Naive thymus-derived CD8-positive, alpha-beta T cell (primary cell): Measurements from ENCODE around the gene HIRA. TPM values are rescaled to one million over a fixed set of nuclear protein-coding genes. Genes with fewer than 3 reads are reported as not detected.

Source experiments
- ATAC-seq, 2 donors: fragments of 150-1000 bp; cut with Tn5 transposase in 1 of 2; sonication (Bioruptor Pico), chemical (Tn5 transposase) in 1 of 2; 1 replicate in 1 of 2; 2 replicates in 1 of 2; pipeline ENCODE4 v1.10.0; 2021; ENCODE audit warnings: mild to moderate bottlenecking in 2 of 2, moderate library complexity in 2 of 2
- POLR2A ChIA-PET: fragments of 350-600 bp; sonication (Branson Sonifier 250); formaldehyde crosslinking; loops from one replicate; lab custom pipeline; 2021; ENCODE audit warnings: antibody characterized with exemption; lab: Charles Lee
- DNase-seq, 10 donors: peaks; one replicate each; pipeline versions ENCODE4 v3.0.0 to v3.0.0-alpha.2; 2020 to 2022
- H3K27ac Mint-ChIP-seq, 10 donors: one replicate each; pipeline ENCODE4 v1.8.0; 2020 to 2022; ENCODE audit warnings: mild to moderate bottlenecking in 10 of 10, mixed read lengths in 10 of 10, moderate library complexity in 4 of 10, inconsistent platforms in 1 of 10
- H3K27me3 Mint-ChIP-seq, 5 donors: one replicate each; pipeline ENCODE4 v1.8.0; 2021 to 2022; ENCODE audit warnings: mixed read lengths in 5 of 5
- H3K36me3 Mint-ChIP-seq, 3 donors: one replicate each; pipeline ENCODE4 v1.8.0; 2020 to 2022; ENCODE audit warnings: mixed read lengths in 3 of 3, mild to moderate bottlenecking in 2 of 3, inconsistent platforms in 1 of 3
- H3K4me1 Mint-ChIP-seq, 4 donors: one replicate each; pipeline ENCODE4 v1.8.0; 2021 to 2022; ENCODE audit warnings: mixed read lengths in 4 of 4
- H3K4me3 Mint-ChIP-seq, 10 donors: one replicate each; pipeline ENCODE4 v1.8.0; 2020 to 2022; ENCODE audit warnings: mild to moderate bottlenecking in 10 of 10, mixed read lengths in 10 of 10, moderate library complexity in 6 of 10, inconsistent platforms in 1 of 10
- H3K9me3 Mint-ChIP-seq, 9 donors: one replicate each; pipeline ENCODE4 v1.8.0; 2020 to 2022; ENCODE audit warnings: mixed read lengths in 9 of 9, mild to moderate bottlenecking in 3 of 9, inconsistent platforms in 1 of 9, moderate library complexity in 1 of 9
- polyA plus RNA-seq, 3 donors: library from polyadenylated mRNA; unstranded; fragments of 300-500 nt; fragmentation: Illumina TruSeq; gene quantifications; one replicate each; pipeline ENCODE4 v1.2.3, GENCODE V29; 2021
- total RNA-seq, 8 experiments: library from RNA in 2 of 8; stranded (reverse) in 2 of 8; gene quantifications; one replicate each; pipeline ENCODE4 v1.2.3 and lab custom pipeline; 2021 to 2026

Gene HIRA
- total and polyA plus RNA-seq, 5 experiments from 2014 or later, result 1.5 to 25.0 (median 6.2) TPM

- no peak for ATAC-seq
- H3K27ac Mint-ChIP-seq, result peak overlapping the region in 3 of 10 donors; percentile 8 to 68 (median 37)
These were observed 46.2 kb downstream of the HIRA start for GRCh38 chr22:19385221-19385906.

GRCh38 chr22:19383292-19383691 lies 48.2 kb downstream of the HIRA start:
- H3K4me3 Mint-ChIP-seq, result no peak overlapping the region

More at GRCh38 chr22:19385221-19385906, 46.2 kb downstream of the HIRA start:
- Mint-ChIP-seq H3K4me3 (no peak overlapping the region), H3K4me1 (no peaks in the 10 kb centered on the region), H3K27me3 (no peaks in the 10 kb centered on the region), H3K36me3 (peaks cover 10 to 84% (median 12%) of the 10 kb centered on the region in 3 donors), H3K9me3 (no peaks in the 10 kb centered on the region)
- POLR2A ChIA-PET, result no interaction called here
- no peak for DNase-seq

DNA sequence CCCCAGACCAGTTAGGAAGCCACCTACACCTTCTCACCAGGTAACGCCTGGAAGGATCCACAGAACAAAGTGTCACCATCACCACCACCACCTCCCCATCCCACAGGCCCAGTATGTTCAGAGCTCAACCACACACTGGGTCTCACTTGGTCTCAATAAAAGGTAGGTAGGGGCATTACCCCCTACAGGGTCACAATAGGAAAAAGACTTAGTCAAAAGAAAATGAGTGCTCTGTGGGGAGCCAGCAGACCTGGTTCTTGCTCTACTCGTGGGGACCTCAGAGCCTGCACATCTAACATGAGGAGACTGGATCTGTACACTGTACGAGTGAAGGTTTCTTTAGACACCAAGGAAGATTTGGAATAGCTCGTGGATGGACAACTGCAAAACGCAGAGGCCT lies 49.3 kb downstream of the HIRA start:
- no peak overlapping the region for H3K4me3 Mint-ChIP-seq
- DNase-seq (no peak), ATAC-seq (no peak)
- H3K36me3 Mint-ChIP-seq, result peaks cover 10 to 76% (median 12%) of the 10 kb centered on the region in 3 donors
- no peaks in the 10 kb centered on the region for H3K27me3 Mint-ChIP-seq
- H3K27ac Mint-ChIP-seq, result peak overlapping the region in 2 of 10 donors; percentile 11 to 22
- H3K9me3 Mint-ChIP-seq, result no peaks in the 10 kb centered on the region
- POLR2A ChIA-PET, result no interaction called here
- H3K4me1 Mint-ChIP-seq, result no peaks in the 10 kb centered on the region

More at GRCh38 chr22:19383292-19383691, 48.2 kb downstream of the HIRA start:
- no peaks in the 10 kb centered on the region for H3K4me1 Mint-ChIP-seq
- peaks cover 10 to 75% (median 12%) of the 10 kb centered on the region in 3 donors for H3K36me3 Mint-ChIP-seq
- POLR2A ChIA-PET, result interaction anchor here (0.7 kb wide), 1 partner anchor 250 kb away, joined by 3 read pairs; no protein-coding TSS in a partner anchor
- no peaks in the 10 kb centered on the region for H3K27me3 Mint-ChIP-seq
- H3K9me3 Mint-ChIP-seq, result no peaks in the 10 kb centered on the region
- no peak for ATAC-seq
- peak overlapping the region in 1 of 10 donors; percentile 43 for H3K27ac Mint-ChIP-seq
- DNase-seq, result no peak

DNA sequence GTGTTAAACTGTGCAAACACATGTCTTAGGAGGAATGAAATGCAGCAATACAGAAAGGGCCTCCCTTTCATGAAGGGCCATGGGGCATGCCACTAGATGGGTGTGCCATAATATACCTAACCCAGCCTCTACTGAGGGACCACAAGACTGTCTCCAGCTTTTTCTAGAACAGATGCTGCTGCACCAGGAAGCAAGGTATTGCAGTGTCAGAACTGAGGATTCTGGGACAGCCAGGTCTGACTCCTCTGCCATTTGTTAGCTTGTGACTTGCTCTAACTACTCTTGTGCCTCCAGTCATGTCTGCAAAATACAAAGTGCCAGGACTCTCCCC lies 53.2 kb downstream of the HIRA start:
- no peaks in the 10 kb centered on the region for H3K27me3 Mint-ChIP-seq
- H3K36me3 Mint-ChIP-seq, result peaks cover 10 to 70% (median 17%) of the 10 kb centered on the region in 3 donors
- POLR2A ChIA-PET, result no interaction called here
- H3K4me1 Mint-ChIP-seq, result no peaks in the 10 kb centered on the region
- no peak for DNase-seq
- no peak for ATAC-seq
- no peak overlapping the region for H3K4me3 Mint-ChIP-seq
- no peak overlapping the region for H3K27ac Mint-ChIP-seq
- H3K9me3 Mint-ChIP-seq, result no peaks in the 10 kb centered on the region

DNA sequence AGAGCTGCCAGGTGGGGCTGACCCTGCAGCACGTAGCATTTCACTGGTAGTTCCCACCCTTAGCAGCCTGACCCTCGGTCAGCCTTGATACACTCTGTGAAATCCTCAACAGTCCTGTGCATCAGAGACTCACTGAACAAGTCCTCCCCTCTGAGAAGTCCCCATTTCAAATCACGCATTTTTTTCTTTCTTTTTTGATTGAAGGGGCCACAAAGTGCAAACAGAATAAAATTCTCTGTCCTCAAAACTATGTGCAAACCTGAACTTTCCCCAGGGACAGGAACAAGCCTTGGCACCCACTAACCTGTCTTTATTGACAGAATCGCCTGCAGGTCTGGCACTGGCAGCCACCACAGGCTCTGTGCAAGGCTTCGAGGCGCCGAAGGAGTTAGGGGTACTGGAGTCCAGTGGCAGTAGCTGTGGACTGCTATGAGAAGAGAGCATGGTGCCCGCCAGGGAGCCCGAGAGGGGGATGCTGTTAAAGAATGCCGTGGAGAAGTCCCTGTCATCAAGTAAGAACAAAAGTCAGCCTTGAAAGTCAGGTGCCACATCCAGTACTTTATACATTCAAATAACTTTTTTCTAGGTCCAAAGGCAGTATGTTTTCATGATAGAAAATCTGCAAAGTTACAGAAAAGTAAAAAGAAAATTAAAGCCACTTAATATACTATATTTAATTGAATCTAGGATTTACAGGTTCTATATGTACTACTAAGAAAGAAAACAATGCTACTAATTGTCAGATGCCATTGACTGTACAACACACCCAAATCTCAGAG lies 53.8 kb downstream of the HIRA start:
- ATAC-seq (no peak), DNase-seq (no peak)
- H3K36me3 Mint-ChIP-seq, result peaks cover 14 to 72% (median 16%) of the 10 kb centered on the region in 3 donors
- no peaks in the 10 kb centered on the region for H3K4me1 Mint-ChIP-seq
- no peak overlapping the region for H3K4me3 Mint-ChIP-seq
- POLR2A ChIA-PET, result no interaction called here
- no peak overlapping the region for H3K27ac Mint-ChIP-seq
- H3K9me3 Mint-ChIP-seq, result no peaks in the 10 kb centered on the region
- H3K27me3 Mint-ChIP-seq, result no peaks in the 10 kb centered on the region

GRCh38 chr22:19376971-19377370 lies 54.6 kb downstream of the HIRA start:
- H3K27ac Mint-ChIP-seq, result no peak overlapping the region
- H3K4me1 Mint-ChIP-seq, result no peaks in the 10 kb centered on the region
- no peak overlapping the region for H3K4me3 Mint-ChIP-seq
- no peaks in the 10 kb centered on the region for H3K9me3 Mint-ChIP-seq
- POLR2A ChIA-PET, result no interaction called here
- ATAC-seq (no peak), DNase-seq (no peak)
- H3K27me3 Mint-ChIP-seq, result no peaks in the 10 kb centered on the region
- H3K36me3 Mint-ChIP-seq, result peaks cover 8 to 70% (median 14%) of the 10 kb centered on the region in 3 donors

- H3K4me1 Mint-ChIP-seq, result no peaks in the 10 kb centered on the region
- no peaks in the 10 kb centered on the region for H3K27me3 Mint-ChIP-seq
- POLR2A ChIA-PET, result no interaction called here
- H3K27ac Mint-ChIP-seq, result peak overlapping the region in 3 of 10 donors; percentile 8 to 79 (median 68)
- H3K9me3 Mint-ChIP-seq, result no peaks in the 10 kb centered on the region
- no peak overlapping the region for H3K4me3 Mint-ChIP-seq
- peaks cover 7 to 72% (median 18%) of the 10 kb centered on the region in 3 donors for H3K36me3 Mint-ChIP-seq
- ATAC-seq (no peak), DNase-seq (no peak)
These were observed 55.3 kb downstream of the HIRA start for GRCh38 chr22:19376247-19376646.

GRCh38 chr22:19375435-19375834 lies 56.1 kb downstream of the HIRA start:
- Mint-ChIP-seq H3K9me3 (no peaks in the 10 kb centered on the region), H3K27ac (peak overlapping the region in 1 of 10 donors; percentile 28), H3K4me3 (no peak overlapping the region), H3K4me1 (no peaks in the 10 kb centered on the region), H3K36me3 (peaks cover 7 to 75% (median 16%) of the 10 kb centered on the region in 3 donors), H3K27me3 (no peaks in the 10 kb centered on the region)
- POLR2A ChIA-PET, result no interaction called here
- ATAC-seq (no peak), DNase-seq (no peak)

GRCh38 chr22:19374410-19374809 lies 57.1 kb downstream of the HIRA start:
- no peaks in the 10 kb centered on the region for H3K27me3 Mint-ChIP-seq
- H3K27ac Mint-ChIP-seq, result no peak overlapping the region
- H3K9me3 Mint-ChIP-seq, result no peaks in the 10 kb centered on the region
- no peaks in the 10 kb centered on the region for H3K4me1 Mint-ChIP-seq
- DNase-seq (no peak), ATAC-seq (no peak)
- H3K36me3 Mint-ChIP-seq, result peaks cover 7 to 78% (median 17%) of the 10 kb centered on the region in 3 donors
- no peak overlapping the region for H3K4me3 Mint-ChIP-seq
- POLR2A ChIA-PET, result no interaction called here

DNA sequence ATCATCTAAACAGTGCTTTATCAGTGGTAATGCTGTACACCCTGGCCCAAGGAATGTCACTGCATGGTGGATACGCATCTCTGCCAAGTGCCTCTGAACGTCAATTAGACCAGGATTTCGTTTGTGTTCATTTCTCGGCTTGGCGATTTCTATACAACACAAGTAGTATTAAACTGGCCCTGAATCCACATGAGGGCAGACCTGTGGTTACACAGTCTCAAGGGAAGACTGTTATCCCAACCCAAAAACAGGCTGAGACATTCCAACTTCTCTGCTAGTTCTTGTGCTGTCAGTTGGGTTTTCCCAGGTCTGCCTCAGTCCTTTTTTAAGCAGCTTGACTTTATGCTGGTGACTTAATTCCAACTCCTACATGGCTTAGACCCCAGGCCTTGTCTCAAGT lies 58.1 kb downstream of the HIRA start:
- no peak for DNase-seq
- ATAC-seq, result no peak
- Mint-ChIP-seq H3K36me3 (peaks cover 7 to 79% (median 17%) of the 10 kb centered on the region in 3 donors), H3K4me1 (no peaks in the 10 kb centered on the region), H3K27ac (peak overlapping the region in 1 of 10 donors; percentile 29), H3K9me3 (no peaks in the 10 kb centered on the region), H3K4me3 (no peak overlapping the region), H3K27me3 (no peaks in the 10 kb centered on the region)
- POLR2A ChIA-PET, result interaction anchor here (0.6 kb wide), 1 partner anchor 120 kb away, joined by 4 read pairs; no protein-coding TSS in a partner anchor

GRCh38 chr22:19371893-19372292 lies 59.6 kb downstream of the HIRA start:
- Mint-ChIP-seq H3K36me3 (peaks cover 7 to 77% (median 19%) of the 10 kb centered on the region in 3 donors), H3K4me1 (no peaks in the 10 kb centered on the region)

DNA sequence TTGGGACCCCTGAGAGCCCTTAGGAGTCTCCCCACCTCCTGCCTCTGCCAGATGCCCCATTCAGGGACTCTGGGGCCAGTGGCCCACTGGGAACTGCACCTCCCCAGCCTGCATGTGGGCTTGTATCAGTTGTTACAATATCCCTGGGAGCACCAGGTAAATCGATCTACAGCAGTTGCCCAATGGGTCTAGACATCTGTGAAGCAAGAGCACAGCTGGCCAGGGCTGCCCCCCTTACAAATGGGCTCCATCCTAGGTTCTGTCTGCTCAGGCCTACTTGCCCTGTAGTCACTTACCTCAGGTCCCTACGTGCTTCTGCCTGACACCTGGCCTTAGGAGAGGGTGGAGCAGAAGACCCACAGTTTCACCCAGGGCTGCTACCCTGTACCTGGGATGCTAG lies 62.7 kb downstream of the HIRA start:
- DNase-seq (no peak), ATAC-seq (no peak)
- H3K9me3 Mint-ChIP-seq, result no peaks in the 10 kb centered on the region
- POLR2A ChIA-PET, result interaction anchor here (0.5 kb wide), 1 partner anchor 177 kb away, joined by 4 read pairs; no protein-coding TSS in a partner anchor
- H3K27ac Mint-ChIP-seq, result peak overlapping the region in 2 of 10 donors; percentile 46 to 60
- H3K4me3 Mint-ChIP-seq, result no peak overlapping the region
- H3K4me1 Mint-ChIP-seq, result peaks cover 0 to 17% (median 0%) of the 10 kb centered on the region in 4 donors
- H3K36me3 Mint-ChIP-seq, result peaks cover 0 to 73% (median 15%) of the 10 kb centered on the region in 3 donors
- no peaks in the 10 kb centered on the region for H3K27me3 Mint-ChIP-seq

More at GRCh38 chr22:19371893-19372292, 59.6 kb downstream of the HIRA start:
- ATAC-seq (no peak), DNase-seq (no peak)
- POLR2A ChIA-PET, result no interaction called here
- no peaks in the 10 kb centered on the region for H3K9me3 Mint-ChIP-seq
- no peak overlapping the region for H3K27ac Mint-ChIP-seq
- no peak overlapping the region for H3K4me3 Mint-ChIP-seq
- H3K27me3 Mint-ChIP-seq, result no peaks in the 10 kb centered on the region
